Measurements from ENCODE around the gene C22orf15. TPM values are rescaled to one million over a fixed set of nuclear protein-coding genes. Genes with fewer than 3 reads are reported as not detected.

The C22orf15 gene
- total and polyA plus RNA-seq, 8 donors = not detected

DNA sequence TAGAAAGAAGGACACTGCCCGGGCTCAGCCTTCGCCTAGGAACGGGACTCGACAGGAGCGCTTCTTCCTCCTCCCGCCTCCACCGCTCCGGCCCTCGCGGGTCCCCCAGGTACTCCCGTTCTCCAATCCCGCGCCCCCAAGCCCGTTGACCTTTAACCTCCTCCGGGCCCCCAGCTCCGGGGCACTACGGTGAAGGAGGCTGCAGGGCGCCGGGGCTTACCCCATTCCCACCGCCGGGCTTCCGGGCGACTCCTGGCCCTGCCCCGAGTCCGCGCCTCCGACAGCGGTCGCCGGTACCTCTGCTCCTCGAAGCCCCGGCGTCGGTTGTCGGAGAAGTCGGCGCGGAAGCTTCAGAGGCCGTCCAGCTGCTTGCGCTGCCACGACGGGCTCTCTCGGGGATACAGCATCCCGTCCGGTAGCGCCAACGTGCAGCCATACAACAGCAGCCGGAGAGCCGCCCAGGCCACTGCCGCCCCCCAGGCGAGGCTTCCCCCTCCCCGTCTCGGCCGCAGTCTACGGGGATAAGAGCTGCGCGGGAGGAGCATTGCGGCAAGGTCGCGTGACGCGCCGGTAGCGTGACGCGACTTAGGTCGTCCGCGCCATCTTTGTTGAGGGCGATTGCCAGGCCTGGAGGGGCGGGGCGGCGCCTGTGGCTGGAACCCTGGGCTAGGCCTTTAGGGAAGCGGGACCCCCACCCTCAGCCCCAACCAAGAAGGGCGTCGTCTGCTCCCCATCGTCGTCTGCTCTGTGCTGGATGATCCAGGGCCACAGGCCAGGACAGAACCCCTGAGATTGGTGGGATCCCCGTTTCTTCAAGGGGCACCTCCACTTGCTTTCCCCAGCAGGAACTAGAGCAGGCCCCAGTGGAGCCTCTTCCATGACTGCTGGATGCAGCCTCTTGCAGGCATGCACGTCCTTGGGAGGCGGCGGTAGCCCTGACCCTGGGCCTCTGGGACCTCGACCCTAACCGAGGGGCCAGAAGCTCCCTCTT lies 45.7 kb upstream of the C22orf15 start:
- intact Hi-C loops (cut with DNase I) = no loop called here
- TF ChIP-seq, protein P1, sequence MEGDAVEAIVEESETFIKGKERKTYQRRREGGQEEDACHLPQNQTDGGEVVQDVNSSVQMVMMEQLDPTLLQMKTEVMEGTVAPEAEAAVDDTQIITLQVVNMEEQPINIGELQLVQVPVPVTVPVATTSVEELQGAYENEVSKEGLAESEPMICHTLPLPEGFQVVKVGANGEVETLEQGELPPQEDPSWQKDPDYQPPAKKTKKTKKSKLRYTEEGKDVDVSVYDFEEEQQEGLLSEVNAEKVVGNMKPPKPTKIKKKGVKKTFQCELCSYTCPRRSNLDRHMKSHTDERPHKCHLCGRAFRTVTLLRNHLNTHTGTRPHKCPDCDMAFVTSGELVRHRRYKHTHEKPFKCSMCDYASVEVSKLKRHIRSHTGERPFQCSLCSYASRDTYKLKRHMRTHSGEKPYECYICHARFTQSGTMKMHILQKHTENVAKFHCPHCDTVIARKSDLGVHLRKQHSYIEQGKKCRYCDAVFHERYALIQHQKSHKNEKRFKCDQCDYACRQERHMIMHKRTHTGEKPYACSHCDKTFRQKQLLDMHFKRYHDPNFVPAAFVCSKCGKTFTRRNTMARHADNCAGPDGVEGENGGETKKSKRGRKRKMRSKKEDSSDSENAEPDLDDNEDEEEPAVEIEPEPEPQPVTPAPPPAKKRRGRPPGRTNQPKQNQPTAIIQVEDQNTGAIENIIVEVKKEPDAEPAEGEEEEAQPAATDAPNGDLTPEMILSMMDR (IDR thresholded peaks at IDR 0.05) = no peak
- Histone ChIP-seq H3K36me3 (peaks cover 0 to 7% (median 0%) of the 10 kb centered on the region in 3 donors), H3K9me3 (no peaks in the 10 kb centered on the region), H3K4me1 (peaks cover 0 to 8% (median 0%) of the 10 kb centered on the region in 3 donors), H3K27ac (peak overlapping the region; percentile 47 to 69 (median 54)), H3K4me3 (peak overlapping the region; percentile 58 to 96 (median 82)), H3K27me3 (no peaks in the 10 kb centered on the region)
- no peak for FAIRE-seq
- 4 to 6% methylated on average over 73 to 84 of the region's 84 CpGs for WGBS, 2 donors
- DNase-seq = peak; percentile 78 to 93 (median 85)
- ATAC-seq = peak; percentile 96 to 98 (median 98)

GRCh38 chr22:23718371-23719165 lies 44.2 kb upstream of the C22orf15 start:
- Histone ChIP-seq H3K4me3 (no peak overlapping the region), H3K27ac (no peak overlapping the region), H3K4me1 (peaks cover 0 to 8% (median 0%) of the 10 kb centered on the region in 3 donors), H3K36me3 (no peaks in the 10 kb centered on the region), H3K9me3 (no peaks in the 10 kb centered on the region), H3K27me3 (no peaks in the 10 kb centered on the region)
- no peak for FAIRE-seq
- WGBS, 2 donors = 85 to 87% methylated on average over 17 of the region's 17 CpGs
- no peak for ATAC-seq
- TF ChIP-seq, protein P1 (IDR thresholded peaks at IDR 0.05) = no peak
- intact Hi-C loops (cut with DNase I) = no loop called here
- peak in 1 of 6 donors; percentile 25 for DNase-seq

- H3K27me3 ChIP-seq = no peaks in the 10 kb centered on the region
- H3K9me3 ChIP-seq = no peaks in the 10 kb centered on the region
- H3K4me1 ChIP-seq = peaks cover 0 to 6% (median 0%) of the 10 kb centered on the region in 3 donors
- intact Hi-C loops (cut with DNase I) = no loop called here
- FAIRE-seq (no peak), ATAC-seq (no peak), DNase-seq (no peak)
- no peak overlapping the region for H3K4me3 ChIP-seq
- H3K36me3 ChIP-seq = no peaks in the 10 kb centered on the region
- WGBS, 2 donors = 54 to 59% methylated on average over 6 of the region's 6 CpGs
- H3K27ac ChIP-seq = no peak overlapping the region
- TF ChIP-seq, protein P1 (IDR thresholded peaks at IDR 0.05) = no peak
Measured at GRCh38 chr22:23720855-23721254, 41.9 kb upstream of the C22orf15 start.

- intact Hi-C loops (cut with DNase I) = no loop called here
- TF ChIP-seq, protein P1 (IDR thresholded peaks at IDR 0.05) = no peak
- ATAC-seq = no peak
- peak in 1 of 6 donors; percentile 6 for DNase-seq
- Histone ChIP-seq H3K9me3 (no peaks in the 10 kb centered on the region), H3K4me3 (no peak overlapping the region), H3K36me3 (no peaks in the 10 kb centered on the region), H3K4me1 (no peaks in the 10 kb centered on the region), H3K27me3 (no peaks in the 10 kb centered on the region), H3K27ac (no peak overlapping the region)
- WGBS, 2 donors = 81 to 84% methylated on average over 4 of the region's 4 CpGs
- no peak for FAIRE-seq
Measured at GRCh38 chr22:23722160-23722559, 40.6 kb upstream of the C22orf15 start.
